Panc1 (cell line): Measurements from ENCODE around the gene PTPRA. TPM values are rescaled to one million over a fixed set of nuclear protein-coding genes. Genes with fewer than 3 reads are reported as not detected.

ENCODE experiments used
- ATAC-seq: fragments of 200-7000 bp; cut with Tn5 transposase; 2 replicates; pipeline ENCODE4 v1.9.1; 2020; ENCODE audit warnings: mild to moderate bottlenecking, moderate library complexity
- BruUV-seq: library from RNA; stranded (reverse); fragments of 400-500 nt; replicated peaks from 2 replicates; lab custom pipeline; 2021; lab: Mats Ljungman, UMichigan
- CTCF ChIA-PET: fragments of 300-600 bp; sonication (Branson Sonifier 250); formaldehyde crosslinking; loops from one replicate; lab custom pipeline; 2022; ENCODE audit warnings: antibody characterized with exemption; lab: Charles Lee
- POLR2A ChIA-PET: fragments of 300-600 bp; sonication (Branson Sonifier 250); formaldehyde crosslinking; loops from one replicate; lab custom pipeline; 2022; ENCODE audit warnings: antibody characterized with exemption; lab: Charles Lee
- DNase-seq: peaks from one replicate; pipeline ENCODE4 v3.0.0-alpha.2; 2010; ENCODE audit warnings: low read depth, low spot score
- H3K27ac ChIP-seq: 2 replicates; pipeline ENCODE4 v1.5.1; 2011; ENCODE audit warnings: mild to moderate bottlenecking, low read length, inconsistent platforms
- H3K27me3 ChIP-seq: fragments of 200-500 bp; sonication (Bioruptor generic); 2 replicates; pipeline ENCODE4 v1.6.0; 2014; ENCODE audit warnings: low read length, inconsistent platforms; ENCODE audit not compliant: control insufficient read depth, insufficient read depth
- H3K36me3 ChIP-seq: fragments of 200-500 bp; sonication (Bioruptor generic); 2 replicates; pipeline ENCODE4 v1.5.1; 2014; ENCODE audit warnings: inconsistent platforms, mild to moderate bottlenecking, low read length, moderate library complexity; ENCODE audit not compliant: control insufficient read depth, insufficient read depth
- H3K4me1 ChIP-seq: 2 replicates; pipeline ENCODE4 v1.5.1; 2011; ENCODE audit warnings: inconsistent platforms, mild to moderate bottlenecking, low read length, moderate library complexity; ENCODE audit not compliant: control insufficient read depth, insufficient read depth
- H3K4me3 ChIP-seq, 2 experiments: 2 replicates each; pipeline ENCODE4 v1.5.1; 2011 to 2012; ENCODE audit warnings: low read depth in 2 of 2, low read length in 2 of 2, mild to moderate bottlenecking in 2 of 2, inconsistent platforms in 1 of 2, moderate library complexity in 1 of 2
- H3K9me3 ChIP-seq: fragments of 200-500 bp; sonication (Bioruptor generic); 2 replicates; pipeline ENCODE4 v1.5.1; 2014; ENCODE audit warnings: low read depth, mild to moderate bottlenecking, inconsistent platforms, low read length, moderate library complexity; ENCODE audit not compliant: control insufficient read depth, insufficient read depth
- CTCF ChIP-seq: fragments of 450-650 bp; IDR thresholded peaks from 2 replicates; pipeline ENCODE4 v1.5.1; 2017; ENCODE audit warnings: mild to moderate bottlenecking
- POLR2AphosphoS5 ChIP-seq: IDR thresholded peaks from 2 replicates; pipeline ENCODE4 v1.6.1; 2012; ENCODE audit warnings: mild to moderate bottlenecking, low read depth, low read length, moderate library complexity
- REST ChIP-seq, 2 experiments: IDR thresholded peaks; 2 replicates each; pipeline ENCODE4 v1.6.1; 2011 to 2012; ENCODE audit warnings: low read depth in 2 of 2, control low read depth in 1 of 2, low read length in 1 of 2, mild to moderate bottlenecking in 1 of 2, moderate library complexity in 1 of 2; ENCODE audit not compliant: insufficient read depth in 1 of 2
- SIN3A ChIP-seq: IDR thresholded peaks from 2 replicates; pipeline ENCODE4 v1.6.1; 2012; ENCODE audit warnings: low read depth, mild to moderate bottlenecking, low read length, moderate library complexity, borderline replicate concordance; ENCODE audit not compliant: insufficient read depth
- TCF7L2 ChIP-seq: IDR thresholded peaks from 2 replicates; pipeline ENCODE4 v1.6.1; 2011; ENCODE audit warnings: mild to moderate bottlenecking, low read depth, low read length, inconsistent platforms
- in situ Hi-C: cut with HindIII; loops from 2 replicates; pipeline ENCODE4 v1.10.0; 2016; ENCODE audit warnings: low sequenced_read_pairs, low pct_unique_long_range_greater_than_20kb
- intact Hi-C: fragments of 100-400 bp; cut with micrococcal nuclease; formaldehyde crosslinking; loops from one replicate; pipeline ENCODE4 v1.10.0; 2022; ENCODE audit not compliant: unreplicated experiment
- total RNA-seq: library from RNA; stranded (reverse); gene quantifications from one replicate; pipeline ENCODE4 v1.2.1, GENCODE V29; 2021; ENCODE audit not compliant: unreplicated experiment

Gene PTPRA
- total RNA-seq, 1 experiment from 2014 or later, result 56.6 TPM

GRCh38 chr20:2918096-2919049 is 45.1 kb downstream of the PTPRA start:
- CTCF ChIA-PET, result interaction anchor here (0.6 kb wide), 1 partner anchor 133 kb away, joined by 4 read pairs; no protein-coding TSS in a partner anchor
- no peaks in the 10 kb centered on the region for H3K36me3 ChIP-seq
- BruUV-seq, result no TSS peak
- no peaks in the 10 kb centered on the region for H3K27me3 ChIP-seq
- no peaks in the 10 kb centered on the region for H3K9me3 ChIP-seq
- TF ChIP-seq REST (IDR thresholded peaks at IDR 0.05; ENCODE audit: insufficient read depth in 1 of 2, low read depth in 2 of 2, low read length in 1 of 2) (no peak), SIN3A (no peak), POLR2AphosphoS5 (no peak), TCF7L2 (no peak), CTCF (no peak)
- H3K4me3 ChIP-seq, result no peak overlapping the region
- intact Hi-C loops, result no loop called here
- no peak for ATAC-seq
- no peak for DNase-seq
- H3K27ac ChIP-seq, result no peak overlapping the region
- H3K4me1 ChIP-seq, result no peaks in the 10 kb centered on the region
- POLR2A ChIA-PET, result interaction anchor here (0.6 kb wide), 1 partner anchor 280 kb away, joined by 8 read pairs; no protein-coding TSS in a partner anchor
- in situ Hi-C loops, result no loop called here

GRCh38 chr20:2919518-2920245 is 46.4 kb downstream of the PTPRA start:
- CTCF ChIA-PET, result no interaction called here
- BruUV-seq, result no TSS peak
- TF ChIP-seq REST (IDR thresholded peaks at IDR 0.05; ENCODE audit: insufficient read depth in 1 of 2, low read depth in 2 of 2, low read length in 1 of 2) (no peak), TCF7L2 (no peak), SIN3A (no peak)

More at GRCh38 chr20:2919518-2920245, 46.4 kb downstream of the PTPRA start:
- no peaks in the 10 kb centered on the region for H3K4me1 ChIP-seq
- no peaks in the 10 kb centered on the region for H3K27me3 ChIP-seq
- H3K9me3 ChIP-seq, result no peaks in the 10 kb centered on the region
- H3K36me3 ChIP-seq, result no peaks in the 10 kb centered on the region
- H3K4me3 ChIP-seq, result no peak overlapping the region
- no peak for DNase-seq
- POLR2A ChIA-PET, result no interaction called here
- H3K27ac ChIP-seq, result no peak overlapping the region
- in situ Hi-C loops (no loop called here), intact Hi-C loops (no loop called here)
- no peak for ATAC-seq
